NB4 (cell line): ENCODE measurements around the gene PPY.

Experiments used
- MYC ChIP-seq: IDR thresholded peaks from 2 replicates; pipeline ENCODE4 v1.6.1; 2011; ENCODE audit warnings: low read depth, low read length
- POLR2A ChIP-seq: IDR thresholded peaks from 2 replicates; pipeline ENCODE4 v1.6.1; 2011; ENCODE audit warnings: mild to moderate bottlenecking; ENCODE audit not compliant: insufficient read length; ENCODE audit errors: extremely low read depth

GRCh38 chr17:43949781-43950180 is 7.5 kb upstream of the PPY start:
- no peak for TF ChIP-seq POLR2A
- TF ChIP-seq MYC = no peak
